HUES64 (cell line): ENCODE results near the gene SEL1L3.

Experiments
- H3K27ac ChIP-seq: 2 replicates; pipeline ENCODE4 v1.7.0; 2013; ENCODE audit warnings: low read depth, low read length, inconsistent platforms
- H3K27me3 ChIP-seq: 2 replicates; pipeline ENCODE4 v1.6.1; 2013; ENCODE audit warnings: mild to moderate bottlenecking, low read length; ENCODE audit not compliant: insufficient read depth
- H3K36me3 ChIP-seq: 2 replicates; pipeline ENCODE4 v1.6.1; 2013; ENCODE audit warnings: mild to moderate bottlenecking, low read length; ENCODE audit not compliant: insufficient read depth
- H3K4me1 ChIP-seq: 2 replicates; pipeline ENCODE4 v1.6.1; 2013; ENCODE audit warnings: mild to moderate bottlenecking, low read length, moderate library complexity; ENCODE audit not compliant: insufficient read depth
- H3K4me3 ChIP-seq: 2 replicates; pipeline ENCODE4 v1.5.1; 2013; ENCODE audit warnings: mild to moderate bottlenecking, low read length, moderate library complexity
- H3K9ac ChIP-seq: 2 replicates; pipeline ENCODE4 v1.6.1; 2013; ENCODE audit warnings: mild to moderate bottlenecking, low read depth, low read length
- H3K9me3 ChIP-seq: 2 replicates; pipeline ENCODE4 v1.6.1; 2013; ENCODE audit warnings: low read depth, low read length; ENCODE audit not compliant: insufficient read depth
- WGBS: fragments of 150-250, 120-280 bp; methylation state at CpG from one replicate; pipeline ENCODE4 v1.1.7; 2013; ENCODE audit warnings: missing lambda C conversion rate; 5-methylcytosine and 5-hydroxymethylcytosine counted together

The SEL1L3 gene

DNA sequence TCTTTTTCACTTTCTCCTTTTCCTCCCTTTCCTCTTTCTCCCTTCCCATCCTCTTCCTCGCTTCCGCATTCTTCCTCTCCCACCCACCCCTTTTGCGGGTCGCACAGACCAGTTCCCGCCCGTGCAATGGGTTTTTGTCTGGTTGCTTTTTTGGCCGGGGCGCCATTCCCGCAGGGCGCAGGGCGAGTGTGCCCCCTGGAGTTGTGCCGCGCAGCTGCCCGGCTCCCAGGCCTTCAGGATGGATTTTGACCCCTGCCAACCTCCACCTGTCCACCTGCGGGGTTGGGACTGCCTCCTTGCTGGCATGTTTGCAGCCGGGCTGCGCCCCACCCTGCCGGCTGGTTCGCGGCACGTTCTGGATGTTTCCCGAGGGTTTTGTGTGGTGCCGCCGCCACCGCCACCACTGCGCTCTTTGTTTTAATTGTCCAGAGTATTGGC, 578 bp upstream of the SEL1L3 start:
- H3K4me3 ChIP-seq: peak overlapping the region; percentile 78
- H3K27me3 ChIP-seq: peaks cover 29% of the 10 kb centered on the region; the same call in 1 of the 2 replicates
- peaks cover 26% of the 10 kb centered on the region for H3K4me1 ChIP-seq
- no peaks in the 10 kb centered on the region for H3K36me3 ChIP-seq
- H3K27ac ChIP-seq: peak overlapping the region; percentile 71; the same call in 1 of the 2 replicates
- WGBS: under 1% methylated on average over 26 of the region's 26 CpGs
- no peaks in the 10 kb centered on the region for H3K9me3 ChIP-seq
- peak overlapping the region; percentile 77 for H3K9ac ChIP-seq

DNA sequence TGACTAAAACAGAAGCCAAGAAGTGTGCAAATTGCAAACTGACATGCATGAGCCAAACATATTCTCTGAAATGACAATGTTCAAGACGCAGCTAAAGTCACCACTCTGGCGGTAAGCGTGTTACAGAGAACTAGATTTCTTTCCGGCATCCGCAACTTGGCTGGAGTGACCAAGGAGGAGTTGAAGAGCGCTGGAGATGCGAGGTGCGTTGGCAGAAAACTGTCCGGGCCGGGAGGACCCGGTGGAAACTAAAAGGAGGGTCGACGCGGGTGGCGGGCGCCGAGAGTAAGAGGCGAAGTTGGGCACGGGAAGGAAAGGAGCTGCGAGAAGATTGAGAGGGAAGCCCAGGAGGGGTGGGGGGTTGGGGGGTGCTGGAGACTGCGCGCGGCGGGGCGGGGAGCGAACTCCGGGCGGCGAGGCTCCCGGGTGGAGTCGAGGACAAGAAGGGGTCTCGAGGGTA, 807 bp downstream of the SEL1L3 start:
- Histone ChIP-seq H3K27ac (peak overlapping the region; percentile 50; the same call in 1 of the 2 replicates), H3K4me1 (peaks cover 26% of the 10 kb centered on the region), H3K36me3 (no peaks in the 10 kb centered on the region), H3K9ac (peak overlapping the region; percentile 75; the same call in 1 of the 2 replicates), H3K4me3 (peak overlapping the region; percentile 76), H3K27me3 (peaks cover 29% of the 10 kb centered on the region; the same call in 1 of the 2 replicates), H3K9me3 (no peaks in the 10 kb centered on the region)
- under 1% methylated on average over 32 of the region's 32 CpGs for WGBS

GRCh38 chr4:25861280-25861950, 1.4 kb downstream of the SEL1L3 start:
- H3K27ac ChIP-seq: no peak overlapping the region
- WGBS: 91% methylated on average over 5 of the region's 5 CpGs

GRCh38 chr4:25860586-25861279, 2.1 kb downstream of the SEL1L3 start:
- Histone ChIP-seq H3K27ac (no peak overlapping the region), H3K27me3 (peaks cover 29% of the 10 kb centered on the region; the same call in 1 of the 2 replicates), H3K4me3 (peak overlapping the region; percentile 76; the same call in 1 of the 2 replicates), H3K9ac (no peak overlapping the region), H3K36me3 (no peaks in the 10 kb centered on the region), H3K4me1 (peaks cover 26% of the 10 kb centered on the region), H3K9me3 (no peaks in the 10 kb centered on the region)
- WGBS: 88% methylated on average over 7 of the region's 7 CpGs

More at GRCh38 chr4:25861280-25861950, 1.4 kb downstream of the SEL1L3 start:
- Histone ChIP-seq H3K4me1 (peaks cover 26% of the 10 kb centered on the region), H3K4me3 (peak overlapping the region; percentile 76), H3K36me3 (no peaks in the 10 kb centered on the region), H3K9ac (peak overlapping the region; percentile 75; the same call in 1 of the 2 replicates), H3K9me3 (no peaks in the 10 kb centered on the region), H3K27me3 (peaks cover 29% of the 10 kb centered on the region; the same call in 1 of the 2 replicates)

GRCh38 chr4:25859429-25860148, 3.2 kb downstream of the SEL1L3 start:
- no peak overlapping the region for H3K27ac ChIP-seq
- peaks cover 26% of the 10 kb centered on the region for H3K4me1 ChIP-seq
- H3K9me3 ChIP-seq: no peaks in the 10 kb centered on the region
- H3K9ac ChIP-seq: no peak overlapping the region
- H3K36me3 ChIP-seq: no peaks in the 10 kb centered on the region
- 93% methylated on average over 6 of the region's 6 CpGs for WGBS
- H3K4me3 ChIP-seq: no peak overlapping the region
- peaks cover 22% of the 10 kb centered on the region; the same call in 1 of the 2 replicates for H3K27me3 ChIP-seq

DNA sequence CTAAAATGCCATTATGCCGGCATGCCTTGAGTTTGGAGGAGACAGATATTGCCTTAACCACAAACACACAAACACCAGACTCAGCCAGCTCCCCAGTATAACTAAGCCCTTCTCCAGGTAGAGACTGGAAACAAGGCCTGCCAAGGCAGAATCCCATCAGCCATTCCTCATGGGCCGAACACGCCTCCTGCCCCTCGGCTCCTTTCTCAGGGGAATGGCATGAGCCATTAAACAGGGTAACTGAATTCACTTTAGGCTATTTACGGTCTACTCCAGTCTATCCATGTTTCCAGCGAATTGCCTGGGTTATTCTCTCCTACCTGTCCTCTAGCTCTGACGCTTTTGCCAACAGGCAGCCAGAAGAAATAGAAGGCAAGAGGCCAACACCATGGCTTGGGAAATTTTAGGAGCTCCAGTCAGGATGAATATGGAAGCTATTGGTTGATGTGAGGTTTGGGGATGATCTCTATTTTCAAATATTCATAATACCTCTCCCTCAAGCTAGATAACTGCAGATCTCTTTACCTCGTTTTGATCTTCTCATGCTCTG, 4.9 kb downstream of the SEL1L3 start:
- WGBS: 93% methylated on average over 8 of the region's 8 CpGs
- H3K36me3 ChIP-seq: no peaks in the 10 kb centered on the region
- H3K4me1 ChIP-seq: peaks cover 26% of the 10 kb centered on the region
- H3K9me3 ChIP-seq: no peaks in the 10 kb centered on the region
- 0 out of 2 replicates have a peak, but pooled peaks cover 10% of the 10 kb centered on the region for H3K27me3 ChIP-seq
- no peak overlapping the region for H3K9ac ChIP-seq
- H3K27ac ChIP-seq: no peak overlapping the region
- no peak overlapping the region for H3K4me3 ChIP-seq

DNA sequence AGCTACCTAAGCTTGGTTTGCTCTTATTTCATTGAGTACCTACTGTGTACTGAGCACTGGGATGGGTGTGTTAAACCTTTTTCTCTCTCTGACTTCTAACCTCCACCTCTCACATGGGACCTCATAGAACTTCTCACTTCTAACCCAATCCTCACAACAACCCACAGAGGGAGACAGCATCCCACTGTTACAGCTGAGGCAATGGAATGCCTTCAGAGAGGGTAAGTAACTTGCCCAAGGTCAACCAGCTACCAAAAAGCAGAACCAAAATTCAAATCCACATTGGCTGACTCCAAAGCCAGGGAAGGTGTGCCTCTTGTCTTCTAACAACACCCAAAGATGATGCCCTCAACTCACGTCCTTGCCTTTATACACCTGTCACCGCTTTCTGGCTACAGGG, 5.4 kb downstream of the SEL1L3 start:
- no peak overlapping the region for H3K27ac ChIP-seq
- H3K27me3 ChIP-seq: 0 out of 2 replicates have a peak, but pooled peaks cover 10% of the 10 kb centered on the region
- WGBS: 94% methylated on average over 2 of the region's 2 CpGs
- H3K9ac ChIP-seq: no peak overlapping the region
- peaks cover 26% of the 10 kb centered on the region for H3K4me1 ChIP-seq
- H3K36me3 ChIP-seq: no peaks in the 10 kb centered on the region
- no peak overlapping the region for H3K4me3 ChIP-seq
- no peaks in the 10 kb centered on the region for H3K9me3 ChIP-seq

GRCh38 chr4:25856756-25857155, 6.0 kb downstream of the SEL1L3 start:
- Histone ChIP-seq H3K9me3 (no peaks in the 10 kb centered on the region), H3K4me3 (no peak overlapping the region), H3K9ac (no peak overlapping the region), H3K36me3 (no peaks in the 10 kb centered on the region), H3K4me1 (peaks cover 25% of the 10 kb centered on the region), H3K27ac (no peak overlapping the region), H3K27me3 (0 out of 2 replicates have a peak, but pooled peaks cover 7% of the 10 kb centered on the region)
- 88% methylated on average over 1 of the region's 1 CpG for WGBS

- no peak overlapping the region for H3K27ac ChIP-seq
- no peaks in the 10 kb centered on the region for H3K27me3 ChIP-seq
- peaks cover 3% of the 10 kb centered on the region; the same call in 1 of the 2 replicates for H3K9me3 ChIP-seq
- WGBS: 88% methylated on average over 3 of the region's 3 CpGs
- H3K4me3 ChIP-seq: no peak overlapping the region
- H3K36me3 ChIP-seq: peaks cover 6% of the 10 kb centered on the region; the same call in 1 of the 2 replicates
- no peaks in the 10 kb centered on the region for H3K4me1 ChIP-seq
- H3K9ac ChIP-seq: no peak overlapping the region
Observed at GRCh38 chr4:25852103-25852502, 10.7 kb downstream of the SEL1L3 start.

GRCh38 chr4:25847329-25847728, 15.5 kb downstream of the SEL1L3 start:
- 92% methylated on average over 7 of the region's 7 CpGs for WGBS
- H3K4me1 ChIP-seq: peaks cover 12% of the 10 kb centered on the region; the same call in 1 of the 2 replicates
- peaks cover 7% of the 10 kb centered on the region; the same call in 1 of the 2 replicates for H3K36me3 ChIP-seq
- no peaks in the 10 kb centered on the region for H3K27me3 ChIP-seq
- no peak overlapping the region for H3K27ac ChIP-seq
- H3K4me3 ChIP-seq: no peak overlapping the region
- no peak overlapping the region for H3K9ac ChIP-seq
- peaks cover 3% of the 10 kb centered on the region; the same call in 1 of the 2 replicates for H3K9me3 ChIP-seq
